ENCODE measurements around the gene PI4KA. TPM values are rescaled to one million over a fixed set of nuclear protein-coding genes. Genes with fewer than 3 reads are reported as not detected.
"Not testable (repeated sequence)": the region's sequence is repeated elsewhere in the genome, so short reads cannot be mapped to it uniquely, and the experiment has no call there.

The PI4KA gene
- total RNA-seq, 4 donors from 2014 or later, result 42.5 to 81.3 (median 66.1) TPM

GRCh38 chr22:20829491-20830134 lies 29.0 kb downstream of the PI4KA start:
- intact Hi-C loops (cut with DNase I; ENCODE audit: low total_unique reads), result no loop called here
- TF ChIP-seq POLR2A (IDR thresholded peaks at IDR 0.05) (no peak), CTCF (IDR thresholded peaks at IDR 0.05) (no peak)
- DNase-seq (ENCODE audit: low spot score in 2 of 2), result no peak
- 96 to 97% methylated on average over 3 of the region's 3 CpGs for WGBS, 2 donors
- H3K4me3 ChIP-seq (ENCODE audit: low read depth, poor library complexity, severe bottlenecking), result no peak overlapping the region

GRCh38 chr22:20826373-20827152 lies 32.0 kb downstream of the PI4KA start:
- intact Hi-C loops (cut with DNase I; ENCODE audit: low total_unique reads); DNase-seq (ENCODE audit: low spot score in 2 of 2); H3K4me3 ChIP-seq (ENCODE audit: low read depth, poor library complexity, severe bottlenecking): not testable (repeated sequence)
- 95 to 99% methylated on average over 5 of the region's 5 CpGs for WGBS, 2 donors

- TF ChIP-seq CTCF (IDR thresholded peaks at IDR 0.05), result no peak
- TF ChIP-seq POLR2A (IDR thresholded peaks at IDR 0.05), result no peak
- WGBS, 2 donors, result 85 to 90% methylated on average over 6 of the region's 6 CpGs
- DNase-seq (ENCODE audit: low spot score in 2 of 2), result no peak
- intact Hi-C loops (cut with DNase I; ENCODE audit: low total_unique reads), result no loop called here
- H3K4me3 ChIP-seq (ENCODE audit: low read depth, poor library complexity, severe bottlenecking), result no peak overlapping the region
Measured at GRCh38 chr22:20825624-20826023, 33.0 kb downstream of the PI4KA start.

- DNase-seq (ENCODE audit: low spot score in 2 of 2), result not testable (repeated sequence)
Measured at GRCh38 chr22:20825216-20825615, 33.4 kb downstream of the PI4KA start.

GRCh38 chr22:20823264-20823663 lies 35.3 kb downstream of the PI4KA start:
- no peak for TF ChIP-seq POLR2A (IDR thresholded peaks at IDR 0.05)
- no peak for TF ChIP-seq CTCF (IDR thresholded peaks at IDR 0.05)
- no peak overlapping the region for H3K4me3 ChIP-seq (ENCODE audit: low read depth, poor library complexity, severe bottlenecking)
- 95 to 98% methylated on average over 1 of the region's 1 CpG for WGBS, 2 donors
- intact Hi-C loops (cut with DNase I; ENCODE audit: low total_unique reads), result no loop called here
- no peak for DNase-seq (ENCODE audit: low spot score in 2 of 2)

More at GRCh38 chr22:20825216-20825615, 33.4 kb downstream of the PI4KA start:
- H3K4me3 ChIP-seq (ENCODE audit: low read depth, poor library complexity, severe bottlenecking); intact Hi-C loops (cut with DNase I; ENCODE audit: low total_unique reads): not testable (repeated sequence)
- WGBS, 2 donors, result 94 to 97% methylated on average over 4 of the region's 4 CpGs

GRCh38 chr22:20822240-20822639 lies 36.4 kb downstream of the PI4KA start:
- H3K4me3 ChIP-seq (ENCODE audit: low read depth, poor library complexity, severe bottlenecking), result no peak overlapping the region
- TF ChIP-seq CTCF (IDR thresholded peaks at IDR 0.05) (no peak), POLR2A (IDR thresholded peaks at IDR 0.05) (no peak)
- 94 to 98% methylated on average over 5 of the region's 5 CpGs for WGBS, 2 donors
- intact Hi-C loops (cut with DNase I; ENCODE audit: low total_unique reads), result no loop called here
- DNase-seq (ENCODE audit: low spot score in 2 of 2), result no peak

GRCh38 chr22:20821717-20822239 lies 36.8 kb downstream of the PI4KA start:
- WGBS, 2 donors, result 94 to 97% methylated on average over 8 of the region's 8 CpGs
- H3K4me3 ChIP-seq (ENCODE audit: low read depth, poor library complexity, severe bottlenecking); DNase-seq (ENCODE audit: low spot score in 2 of 2); intact Hi-C loops (cut with DNase I; ENCODE audit: low total_unique reads): not testable (repeated sequence)
